OCI-M1 (cell line): ENCODE measurements around the gene AKR1D1.

ENCODE experiments used
- DNase-seq: peaks from one replicate; lab custom pipeline; 2025; lab: John Stamatoyannopoulos, UW

The AKR1D1 gene

DNA sequence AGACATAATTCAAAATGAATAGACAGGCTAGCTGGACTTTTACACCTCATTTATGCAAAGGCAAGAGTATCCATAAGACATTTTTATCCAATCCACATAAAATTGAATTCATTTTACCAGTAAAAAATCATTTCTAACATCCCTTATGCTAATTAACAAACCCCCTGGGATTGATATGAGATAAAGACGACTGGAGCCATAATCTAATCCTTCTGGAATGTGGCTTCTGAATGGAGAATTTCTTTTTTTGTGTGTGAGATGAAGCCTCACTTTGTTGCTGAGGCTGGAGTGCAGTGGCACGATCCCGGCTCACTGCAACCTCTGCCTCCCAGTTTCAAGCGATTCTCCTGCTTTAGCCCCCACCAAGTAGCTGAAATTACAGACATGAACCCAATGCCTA is 90.4 kb downstream of the AKR1D1 start:
- no peak for DNase-seq

DNA sequence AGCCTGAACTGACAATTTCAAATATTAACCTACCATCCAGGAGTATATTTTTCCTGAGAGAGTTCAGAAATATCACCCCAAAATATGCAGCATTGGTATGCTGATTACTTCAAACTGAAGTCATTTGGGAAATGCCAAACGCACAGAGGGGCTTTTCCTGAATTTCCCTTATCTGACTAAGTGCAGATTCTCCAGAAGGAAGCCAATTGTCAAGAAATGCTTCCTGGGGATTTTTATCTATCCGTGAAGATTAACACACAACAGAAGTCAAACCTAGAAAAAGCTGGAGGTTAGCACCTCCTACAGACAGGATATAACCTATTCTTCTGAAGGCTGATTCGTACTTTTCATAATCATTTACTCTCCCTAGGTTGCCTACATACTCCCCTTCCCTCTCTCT is 91.0 kb downstream of the AKR1D1 start:
- no peak for DNase-seq

DNA sequence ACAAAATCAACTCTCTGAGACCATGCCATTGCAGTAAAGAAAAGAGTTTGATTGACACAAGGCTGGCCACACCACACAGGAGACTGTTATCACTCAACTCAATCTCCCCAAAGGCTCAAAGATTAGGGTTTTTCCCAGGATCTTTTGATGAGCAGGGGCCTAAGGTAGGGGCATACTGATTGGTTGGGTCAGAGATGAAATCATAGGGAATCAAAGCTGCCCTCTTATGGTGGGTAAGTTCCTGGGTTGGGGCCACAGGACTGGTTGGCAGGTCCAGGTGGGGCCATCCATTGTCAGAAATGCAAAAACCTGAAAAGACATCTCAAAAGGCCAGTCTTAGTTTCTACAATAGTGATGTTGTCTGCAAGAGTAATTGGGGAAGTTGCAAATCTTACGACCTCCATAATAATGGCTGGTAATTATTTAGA is 91.6 kb downstream of the AKR1D1 start:
- no peak for DNase-seq
